Measurements from ENCODE around the gene STUB1.

Gene STUB1

GRCh38 chr16:645852-646678, 34.1 kb upstream of the STUB1 start:
- TF ChIP-seq, protein P1, sequence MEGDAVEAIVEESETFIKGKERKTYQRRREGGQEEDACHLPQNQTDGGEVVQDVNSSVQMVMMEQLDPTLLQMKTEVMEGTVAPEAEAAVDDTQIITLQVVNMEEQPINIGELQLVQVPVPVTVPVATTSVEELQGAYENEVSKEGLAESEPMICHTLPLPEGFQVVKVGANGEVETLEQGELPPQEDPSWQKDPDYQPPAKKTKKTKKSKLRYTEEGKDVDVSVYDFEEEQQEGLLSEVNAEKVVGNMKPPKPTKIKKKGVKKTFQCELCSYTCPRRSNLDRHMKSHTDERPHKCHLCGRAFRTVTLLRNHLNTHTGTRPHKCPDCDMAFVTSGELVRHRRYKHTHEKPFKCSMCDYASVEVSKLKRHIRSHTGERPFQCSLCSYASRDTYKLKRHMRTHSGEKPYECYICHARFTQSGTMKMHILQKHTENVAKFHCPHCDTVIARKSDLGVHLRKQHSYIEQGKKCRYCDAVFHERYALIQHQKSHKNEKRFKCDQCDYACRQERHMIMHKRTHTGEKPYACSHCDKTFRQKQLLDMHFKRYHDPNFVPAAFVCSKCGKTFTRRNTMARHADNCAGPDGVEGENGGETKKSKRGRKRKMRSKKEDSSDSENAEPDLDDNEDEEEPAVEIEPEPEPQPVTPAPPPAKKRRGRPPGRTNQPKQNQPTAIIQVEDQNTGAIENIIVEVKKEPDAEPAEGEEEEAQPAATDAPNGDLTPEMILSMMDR (IDR thresholded peaks at IDR 0.05; ENCODE audit: low read length, missing control alignments): no peak
- no peak overlapping the region for H3K4me3 ChIP-seq (replicated peaks; ENCODE audit: low read depth, low read length)
- no peak for DNase-seq (ENCODE audit: low read depth)

GRCh38 chr16:646679-647172, 33.5 kb upstream of the STUB1 start:
- TF ChIP-seq, protein P1 (IDR thresholded peaks at IDR 0.05; ENCODE audit: low read length, missing control alignments): no peak
- no peak for DNase-seq (ENCODE audit: low read depth)
- H3K4me3 ChIP-seq (replicated peaks; ENCODE audit: low read depth, low read length): no peak overlapping the region

GRCh38 chr16:647173-647902, 32.9 kb upstream of the STUB1 start:
- TF ChIP-seq, protein P1 (IDR thresholded peaks at IDR 0.05; ENCODE audit: low read length, missing control alignments): no peak
- no peak for DNase-seq (ENCODE audit: low read depth)
- H3K4me3 ChIP-seq (replicated peaks; ENCODE audit: low read depth, low read length): no peak overlapping the region

DNA sequence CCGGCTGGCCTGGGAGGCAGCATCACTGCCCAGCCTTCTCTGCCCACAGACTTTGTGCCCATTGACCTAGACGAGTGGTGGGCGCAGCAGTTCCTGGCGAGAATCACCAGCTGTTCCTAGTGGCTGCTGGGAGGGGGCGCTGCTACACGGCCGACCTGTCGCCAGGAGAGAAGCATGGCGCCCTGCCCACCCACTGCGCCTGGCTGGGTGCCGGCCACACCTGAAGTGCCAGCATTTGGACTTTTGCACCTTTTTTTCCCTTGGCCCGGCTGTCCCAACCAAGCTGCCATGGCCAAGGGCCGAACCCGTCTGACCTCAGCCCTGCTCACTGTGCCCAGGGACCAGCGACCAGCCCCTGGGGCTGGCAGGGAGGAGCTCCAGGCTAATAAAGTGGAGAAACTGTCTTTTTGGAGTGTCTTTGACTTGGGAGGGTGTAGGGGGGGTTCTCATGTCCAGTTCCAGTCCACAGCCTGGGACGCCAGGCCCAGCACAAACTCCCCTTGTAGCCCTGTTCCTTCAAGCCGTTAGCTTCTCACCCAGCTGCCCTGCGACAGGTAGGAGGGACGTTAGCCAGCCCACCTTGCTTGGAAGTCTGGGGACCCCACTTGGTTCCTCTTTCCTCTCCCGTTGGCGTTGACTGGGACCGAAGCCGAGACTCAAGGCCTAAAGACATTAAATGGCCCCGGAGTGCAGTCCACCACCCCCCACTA, 32.0 kb upstream of the STUB1 start:
- TF ChIP-seq, protein P1 (IDR thresholded peaks at IDR 0.05; ENCODE audit: low read length, missing control alignments): peak; percentile 36
- peak overlapping the region; percentile 67 for H3K4me3 ChIP-seq (replicated peaks; ENCODE audit: low read depth, low read length)
- peak; percentile 24 for DNase-seq (ENCODE audit: low read depth)

DNA sequence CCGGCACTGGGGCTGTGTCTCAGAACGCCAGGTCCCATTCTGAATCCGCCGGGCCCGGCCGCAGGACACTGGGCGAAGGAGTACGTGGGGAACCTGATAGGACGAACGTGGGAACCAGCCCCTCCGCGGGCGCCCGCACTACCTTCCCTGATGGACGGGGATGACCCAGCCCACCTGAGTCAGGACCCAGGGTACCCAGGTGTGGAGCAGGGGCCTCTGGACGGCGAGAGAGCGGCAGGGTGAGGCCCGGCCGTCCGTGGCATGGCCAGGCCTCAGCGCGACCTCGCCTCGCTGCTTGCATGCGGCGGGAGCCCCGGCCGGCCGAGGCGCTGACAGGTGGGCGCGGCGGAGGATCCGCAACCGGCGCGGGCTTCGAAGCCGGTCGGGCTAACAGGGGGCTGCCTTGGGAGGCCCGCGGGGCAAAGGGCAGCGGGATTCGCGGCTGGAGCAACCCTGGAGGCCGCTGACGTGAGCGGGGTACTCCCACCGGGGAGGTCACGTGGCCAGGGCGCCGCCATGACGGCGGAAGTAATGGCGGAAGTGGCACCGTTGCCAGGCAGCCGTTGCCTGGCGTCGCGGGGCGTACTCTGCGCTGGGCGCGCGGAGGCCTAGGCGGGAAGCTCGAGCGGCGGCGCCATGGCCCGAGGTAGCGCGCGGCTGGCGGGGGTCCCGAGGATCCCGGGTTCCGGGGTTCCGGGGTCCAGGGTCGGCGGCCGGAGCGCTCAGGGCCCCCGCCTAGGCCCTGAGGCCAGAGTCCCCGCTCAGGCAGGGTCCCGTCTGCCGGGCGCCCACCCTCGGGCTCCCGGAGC, 31.2 kb upstream of the STUB1 start, which contains the start of gene WDR90:
Gene WDR90 (plus strand): TSS at position 585 of the 809 bp plus-strand sequence. CDS start 52 bp downstream, at position 637.
- H3K4me3 ChIP-seq (replicated peaks; ENCODE audit: low read depth, low read length): peak within 1 kb of the TSS; percentile 67
- peak; percentile 91 for DNase-seq (ENCODE audit: low read depth)
- TF ChIP-seq, protein P1 (IDR thresholded peaks at IDR 0.05; ENCODE audit: low read length, missing control alignments): no peak

DNA sequence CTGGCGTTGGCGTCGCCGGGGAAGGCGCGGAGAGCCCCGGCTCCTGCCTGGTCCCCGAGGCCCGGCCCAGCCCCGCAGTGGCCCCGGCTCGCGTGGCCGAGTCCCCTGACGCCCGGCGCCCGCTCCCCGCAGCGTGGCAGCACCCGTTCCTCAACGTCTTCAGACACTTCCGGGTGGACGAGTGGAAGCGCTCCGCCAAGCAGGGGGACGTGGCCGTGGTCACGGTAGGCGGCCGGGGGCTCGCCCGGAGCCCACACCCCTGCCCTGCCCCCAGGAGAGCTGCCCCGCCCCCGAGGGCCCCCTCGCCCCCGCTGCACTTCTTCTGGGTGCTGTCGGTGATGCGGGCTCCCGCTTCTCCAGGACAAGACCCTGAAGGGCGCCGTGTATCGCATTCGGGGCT, 30.6 kb upstream of the STUB1 start:
- peak overlapping the region; percentile 67 for H3K4me3 ChIP-seq (replicated peaks; ENCODE audit: low read depth, low read length)
- DNase-seq (ENCODE audit: low read depth): no peak
- TF ChIP-seq, protein P1 (IDR thresholded peaks at IDR 0.05; ENCODE audit: low read length, missing control alignments): no peak
